ENCODE results near the gene MPDU1.
"Not testable (repeated sequence)": the region's sequence is repeated elsewhere in the genome, so short reads cannot be mapped to it uniquely, and the experiment has no call there.

MPDU1 gene

GRCh38 chr17:7620835-7621234 is 37.2 kb downstream of the MPDU1 start:
- DNase-seq = no peak

- DNase-seq = no peak
Observed at GRCh38 chr17:7623661-7624060, 40.0 kb downstream of the MPDU1 start.

GRCh38 chr17:7625749-7626148 is 42.1 kb downstream of the MPDU1 start:
- DNase-seq = not testable (repeated sequence)

- DNase-seq = peak; percentile 41
Observed at GRCh38 chr17:7626307-7626706, 42.7 kb downstream of the MPDU1 start.

GRCh38 chr17:7626956-7627249 is 43.3 kb downstream of the MPDU1 start:
- DNase-seq = no peak

- DNase-seq = peak; percentile 97
Observed at GRCh38 chr17:7627250-7628121, 43.8 kb downstream of the MPDU1 start, which contains the start of gene SAT2. Gene SAT2 (minus strand): TSS chr17:7627821. CDS start chr17:7627635, 186 bp downstream.

- no peak for DNase-seq
Observed at GRCh38 chr17:7629939-7630571, 46.4 kb downstream of the MPDU1 start, which contains the start of gene SHBG. Gene SHBG (plus strand): TSS chr17:7630135. CDS start chr17:7630173, 38 bp downstream.

GRCh38 chr17:7631398-7632380 is 48.0 kb downstream of the MPDU1 start:
- DNase-seq = no peak

- DNase-seq = no peak
Observed at GRCh38 chr17:7632492-7632894, 48.8 kb downstream of the MPDU1 start.

GRCh38 chr17:7633093-7633492 is 49.4 kb downstream of the MPDU1 start:
- DNase-seq = no peak

GRCh38 chr17:7634384-7634783 is 50.7 kb downstream of the MPDU1 start:
- DNase-seq = peak; percentile 78

- no peak for DNase-seq
Observed at GRCh38 chr17:7636163-7636562, 52.5 kb downstream of the MPDU1 start.
